GDM1 (cell line): ENCODE measurements around the gene MVD.

Source experiments
- DNase-seq: peaks from one replicate; lab custom pipeline; 2025; lab: John Stamatoyannopoulos, UW

Gene MVD

GRCh38 chr16:88606148-88606757 is 56.6 kb downstream of the MVD start:
- DNase-seq, result no peak

DNA sequence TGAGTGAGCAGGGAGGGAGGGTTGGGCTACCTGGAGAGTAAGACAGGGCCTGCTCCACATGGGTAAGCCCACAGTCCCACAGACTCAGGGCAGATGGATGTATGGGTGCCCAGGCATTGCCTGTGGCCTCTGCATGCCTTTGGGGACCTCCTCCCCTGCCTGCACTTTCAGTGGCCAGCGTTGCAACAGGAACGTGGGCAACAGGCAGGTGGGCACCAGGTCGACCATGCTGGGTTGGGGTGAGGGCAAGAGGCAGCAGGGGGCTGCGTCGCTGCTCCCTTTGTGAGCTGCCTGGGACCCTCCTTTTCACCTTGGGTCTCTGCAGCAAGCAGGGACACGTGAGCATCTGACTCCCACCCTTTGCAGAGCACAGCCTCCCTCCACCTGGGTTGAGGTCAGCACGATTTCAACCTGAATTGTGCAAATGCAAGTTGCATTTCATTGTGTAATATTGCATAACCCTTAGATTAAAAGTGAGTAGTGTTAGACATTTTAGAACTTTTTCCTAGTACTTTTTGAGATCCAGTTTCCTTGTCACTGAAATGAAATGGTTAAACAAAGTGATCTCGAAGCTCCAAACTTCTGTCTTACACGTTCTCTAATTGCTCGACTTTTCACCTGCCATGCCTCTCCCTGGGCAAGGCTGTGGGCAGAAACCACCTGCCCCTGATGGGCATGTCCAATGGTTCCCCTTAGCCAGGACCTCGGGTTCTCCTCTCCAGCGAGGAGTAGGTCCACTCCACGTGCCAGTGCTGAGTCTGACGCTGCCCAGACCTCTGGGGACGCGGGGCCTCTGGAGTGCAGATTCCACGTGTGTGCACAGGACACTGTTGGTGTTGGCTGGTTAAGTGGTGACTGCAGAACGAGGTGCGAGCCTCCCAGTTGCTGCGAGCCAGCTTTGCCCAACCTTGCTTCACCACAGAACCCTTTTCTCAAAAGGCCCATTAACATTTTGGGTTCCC is 57.4 kb downstream of the MVD start:
- DNase-seq, result no peak

DNA sequence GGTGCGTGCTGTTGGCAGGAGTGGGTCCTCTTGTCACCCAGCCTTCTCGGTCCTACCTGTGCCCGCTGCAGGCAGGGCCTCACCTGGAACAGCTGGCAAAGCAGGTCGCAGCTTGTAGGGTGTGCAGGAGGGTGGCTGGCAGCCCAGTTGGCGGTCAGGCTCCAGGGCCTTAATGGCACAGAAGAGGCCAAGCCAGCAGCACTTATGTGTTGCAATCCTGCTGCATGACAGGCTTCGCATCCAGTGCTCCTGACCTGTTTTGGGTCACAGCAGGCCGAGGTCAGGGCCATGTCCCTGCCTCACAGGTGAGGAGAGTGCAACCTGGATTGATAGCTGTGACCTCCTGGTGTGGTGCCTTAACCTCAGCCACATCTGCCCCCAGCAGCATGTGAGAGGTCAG is 60.8 kb downstream of the MVD start:
- DNase-seq, result no peak
